ENCODE results near the gene SLMAP. TPM values are rescaled to one million over a fixed set of nuclear protein-coding genes. Genes with fewer than 3 reads are reported as not detected.

SLMAP gene
- total RNA-seq, 1 donor from 2014 or later: 502 TPM

DNA sequence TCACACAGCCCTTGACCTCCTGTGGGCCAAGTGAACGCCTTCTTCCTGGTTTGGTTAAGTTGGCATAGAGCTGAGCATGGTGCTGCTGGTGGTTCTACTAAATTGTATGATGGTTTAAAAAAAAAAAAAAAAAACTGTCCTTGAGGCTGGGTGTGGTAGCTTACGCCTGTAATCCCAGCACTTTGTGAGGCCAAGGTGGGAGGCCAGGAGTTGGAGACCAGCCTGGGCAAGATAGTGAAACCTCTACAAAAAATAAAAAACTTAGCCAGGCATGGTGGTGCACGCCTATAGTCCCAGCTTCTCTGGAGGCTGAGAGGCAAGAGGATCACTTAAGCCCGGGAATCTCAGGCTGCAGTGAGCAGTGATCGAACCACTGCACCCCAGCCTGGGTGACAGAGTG lies 193.2 kb downstream of the SLMAP start:
- H3K4me3 ChIP-seq: no peak overlapping the region
- H3K9me3 ChIP-seq: no peaks in the 10 kb centered on the region
- H3K4me1 ChIP-seq: peaks cover 6 to 32% of the 10 kb centered on the region in 2 donors
- intact Hi-C loops (cut with DNase I): loop anchor here (10.0 kb wide), 1 partner anchor 55 kb away; no protein-coding TSS in a partner anchor
- H3K27me3 ChIP-seq: no peaks in the 10 kb centered on the region
- H3K27ac ChIP-seq: peak overlapping the region; percentile 93 to 97
- DNase-seq (ENCODE audit: low spot score in 2 of 2): no peak
- TF ChIP-seq, protein P1, sequence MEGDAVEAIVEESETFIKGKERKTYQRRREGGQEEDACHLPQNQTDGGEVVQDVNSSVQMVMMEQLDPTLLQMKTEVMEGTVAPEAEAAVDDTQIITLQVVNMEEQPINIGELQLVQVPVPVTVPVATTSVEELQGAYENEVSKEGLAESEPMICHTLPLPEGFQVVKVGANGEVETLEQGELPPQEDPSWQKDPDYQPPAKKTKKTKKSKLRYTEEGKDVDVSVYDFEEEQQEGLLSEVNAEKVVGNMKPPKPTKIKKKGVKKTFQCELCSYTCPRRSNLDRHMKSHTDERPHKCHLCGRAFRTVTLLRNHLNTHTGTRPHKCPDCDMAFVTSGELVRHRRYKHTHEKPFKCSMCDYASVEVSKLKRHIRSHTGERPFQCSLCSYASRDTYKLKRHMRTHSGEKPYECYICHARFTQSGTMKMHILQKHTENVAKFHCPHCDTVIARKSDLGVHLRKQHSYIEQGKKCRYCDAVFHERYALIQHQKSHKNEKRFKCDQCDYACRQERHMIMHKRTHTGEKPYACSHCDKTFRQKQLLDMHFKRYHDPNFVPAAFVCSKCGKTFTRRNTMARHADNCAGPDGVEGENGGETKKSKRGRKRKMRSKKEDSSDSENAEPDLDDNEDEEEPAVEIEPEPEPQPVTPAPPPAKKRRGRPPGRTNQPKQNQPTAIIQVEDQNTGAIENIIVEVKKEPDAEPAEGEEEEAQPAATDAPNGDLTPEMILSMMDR (IDR thresholded peaks at IDR 0.05): no peak
- no peaks in the 10 kb centered on the region for H3K36me3 ChIP-seq

DNA sequence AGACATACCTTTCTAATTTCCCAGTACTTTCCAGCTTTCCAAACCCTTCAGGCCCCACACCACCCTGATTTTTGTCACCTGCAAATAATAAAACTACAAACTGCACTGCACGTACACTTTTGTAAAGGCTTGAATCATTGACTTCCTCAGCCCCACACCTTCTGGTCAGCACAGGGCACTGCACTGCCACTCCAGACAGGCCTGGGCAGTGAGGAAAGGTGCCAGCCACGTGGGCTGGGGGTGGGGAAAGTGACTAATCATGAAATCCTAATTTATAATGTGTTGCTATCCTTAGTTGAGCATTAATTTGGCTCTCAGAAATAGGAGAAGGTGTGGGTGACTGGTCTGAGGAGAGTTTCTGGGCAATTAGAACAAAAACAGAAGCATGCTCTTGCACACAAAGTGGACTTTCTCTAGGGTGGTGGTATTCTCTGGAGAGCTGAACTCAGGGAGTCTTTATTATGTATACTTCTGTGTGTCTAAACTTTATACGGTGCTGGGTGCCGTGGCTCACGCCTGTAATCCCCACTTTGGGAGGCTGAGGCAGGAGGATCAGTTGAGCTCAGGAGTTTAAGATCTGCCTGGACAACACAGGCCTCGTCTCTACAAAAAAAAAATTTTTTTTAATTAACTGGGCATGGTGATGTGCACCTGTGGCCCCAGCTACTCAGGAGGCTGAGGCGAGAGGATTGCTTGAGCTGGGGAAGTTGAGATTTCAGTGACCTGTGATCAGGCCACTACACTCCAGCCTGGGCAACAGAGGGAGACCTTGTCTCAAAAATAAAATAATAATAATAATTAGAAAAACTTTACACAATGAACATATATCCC lies 193.9 kb downstream of the SLMAP start:
- no peaks in the 10 kb centered on the region for H3K9me3 ChIP-seq
- TF ChIP-seq, protein P1 (IDR thresholded peaks at IDR 0.05): peak; percentile 35 to 61 (median 46)
- peak; percentile 33 to 79 for DNase-seq (ENCODE audit: low spot score in 2 of 2)
- intact Hi-C loops (cut with DNase I): loop anchor here (5.0 to 10.0 kb wide), 3 partner anchors 33 to 57 kb away; partner anchors contain the start of gene FLNB
- H3K27me3 ChIP-seq: no peaks in the 10 kb centered on the region
- H3K36me3 ChIP-seq: no peaks in the 10 kb centered on the region
- peak overlapping the region; percentile 93 to 97 for H3K27ac ChIP-seq
- peaks cover 6 to 29% of the 10 kb centered on the region in 2 donors for H3K4me1 ChIP-seq
- H3K4me3 ChIP-seq: no peak overlapping the region

DNA sequence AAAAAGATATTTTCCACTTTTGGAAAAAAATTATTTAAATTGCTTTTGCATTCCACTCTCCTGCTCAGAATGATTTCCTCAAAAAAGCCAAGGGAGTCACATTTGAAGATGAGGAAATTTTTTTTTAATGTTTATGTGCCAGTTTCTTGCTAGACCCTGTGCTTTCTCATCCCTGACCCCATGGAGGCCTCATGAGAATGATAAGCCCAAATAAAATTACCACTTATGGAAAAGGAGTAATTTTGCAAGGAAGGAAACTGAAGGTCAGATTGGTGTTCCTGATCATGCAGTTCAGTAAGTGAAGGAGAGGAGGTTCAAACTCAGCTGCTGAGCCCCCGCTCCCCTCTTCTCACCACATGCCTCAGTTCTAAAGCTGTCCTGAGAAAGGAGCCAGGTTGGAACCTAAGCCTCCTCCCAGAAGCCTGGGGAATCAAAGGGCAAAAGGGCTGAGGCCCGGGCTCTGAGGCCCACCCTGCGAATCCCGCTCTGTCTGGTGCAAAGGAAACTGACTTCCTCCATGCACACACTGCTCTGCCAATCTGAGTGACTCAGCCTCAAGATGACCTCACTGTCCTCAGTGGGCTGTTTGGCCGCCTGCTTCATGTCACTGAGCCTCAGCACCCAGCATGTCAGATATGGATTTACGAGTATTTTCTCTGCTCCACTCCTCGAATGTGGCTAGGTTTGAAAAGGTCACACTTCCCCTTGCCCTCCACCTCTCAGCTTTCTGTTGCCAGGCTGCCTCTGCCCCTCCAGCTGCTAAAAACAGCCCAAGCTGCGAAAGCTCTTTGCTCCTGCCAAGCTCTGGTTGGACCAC lies 195.2 kb downstream of the SLMAP start:
- H3K27me3 ChIP-seq: no peaks in the 10 kb centered on the region
- DNase-seq (ENCODE audit: low spot score in 2 of 2): peak; percentile 74 to 90
- intact Hi-C loops (cut with DNase I): loop anchor here (5.0 kb wide), 2 partner anchors 34 to 56 kb away; partner anchors contain the start of gene FLNB
- TF ChIP-seq, protein P1 (IDR thresholded peaks at IDR 0.05): no peak
- peaks cover 6 to 29% of the 10 kb centered on the region in 2 donors for H3K4me1 ChIP-seq
- H3K36me3 ChIP-seq: no peaks in the 10 kb centered on the region
- H3K4me3 ChIP-seq: peak overlapping the region in 1 of 2 donors; percentile 19
- no peaks in the 10 kb centered on the region for H3K9me3 ChIP-seq
- H3K27ac ChIP-seq: peak overlapping the region; percentile 93 to 97

DNA sequence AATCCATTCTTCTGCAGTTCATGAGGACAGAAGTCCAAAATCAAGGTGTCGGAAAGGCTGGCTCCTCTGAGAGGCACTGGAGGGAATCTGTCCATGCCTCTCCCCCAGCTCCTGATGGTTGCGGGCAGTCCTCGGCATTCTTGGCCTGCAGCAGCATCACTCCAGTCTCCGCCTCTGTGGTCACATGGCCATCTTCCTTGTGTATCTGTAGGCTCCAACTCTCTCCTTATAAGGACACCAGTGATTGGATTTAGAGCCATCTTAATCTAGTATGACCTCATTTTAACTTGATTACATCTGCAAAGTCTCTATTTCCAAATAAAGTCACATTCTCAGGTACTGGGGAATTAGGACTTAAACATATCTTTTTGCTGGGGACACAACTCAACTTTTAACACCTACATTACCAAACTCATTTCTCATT lies 196.1 kb downstream of the SLMAP start:
- TF ChIP-seq, protein P1 (IDR thresholded peaks at IDR 0.05): no peak
- H3K4me1 ChIP-seq: peaks cover 6 to 29% of the 10 kb centered on the region in 2 donors

DNA sequence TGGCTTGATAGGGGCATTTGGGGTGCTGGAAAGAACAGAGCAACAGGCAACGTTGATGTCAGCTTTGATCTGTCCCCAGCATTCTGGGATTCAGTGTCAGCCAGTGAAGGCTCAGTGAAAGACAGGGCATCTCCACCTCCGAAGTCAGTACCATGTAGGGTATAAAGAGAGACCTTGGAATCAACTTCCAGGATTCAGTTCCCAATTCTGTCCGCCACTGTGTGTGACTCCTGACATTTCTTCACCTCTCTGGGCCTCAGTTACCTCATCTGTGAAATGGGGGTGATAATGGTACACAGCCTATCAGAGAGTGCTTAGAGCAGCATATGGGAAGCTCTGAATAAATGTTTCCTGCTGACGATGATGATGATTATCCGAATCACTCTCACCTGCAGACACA lies 196.5 kb downstream of the SLMAP start:
- DNase-seq (ENCODE audit: low spot score in 2 of 2): no peak
- Histone ChIP-seq H3K27ac (peak overlapping the region; percentile 93 to 97), H3K4me3 (no peak overlapping the region), H3K4me1 (peaks cover 6 to 29% of the 10 kb centered on the region in 2 donors), H3K36me3 (no peaks in the 10 kb centered on the region), H3K9me3 (no peaks in the 10 kb centered on the region), H3K27me3 (no peaks in the 10 kb centered on the region)
- intact Hi-C loops (cut with DNase I): loop anchor here (5.0 kb wide), 2 partner anchors 35 to 55 kb away; partner anchors contain the start of gene FLNB
- TF ChIP-seq, protein P1 (IDR thresholded peaks at IDR 0.05): no peak

More for the DNA sequence above, 196.1 kb downstream of the SLMAP start:
- Histone ChIP-seq H3K9me3 (no peaks in the 10 kb centered on the region), H3K27ac (peak overlapping the region; percentile 93 to 97), H3K36me3 (no peaks in the 10 kb centered on the region), H3K27me3 (no peaks in the 10 kb centered on the region), H3K4me3 (peak overlapping the region in 1 of 2 donors; percentile 19)
- DNase-seq (ENCODE audit: low spot score in 2 of 2): peak; percentile 59 to 88
- intact Hi-C loops (cut with DNase I): loop anchor here (5.0 kb wide), 2 partner anchors 35 to 55 kb away; partner anchors contain the start of gene FLNB

All from ascending aorta (tissue), 2 donors.